Glomerular endothelial cell (primary cell): ENCODE results near the gene TEAD1. TPM values are rescaled to one million over a fixed set of nuclear protein-coding genes. Genes with fewer than 3 reads are reported as not detected.

Experiments
- DNase-seq: peaks from one replicate; pipeline ENCODE4 v3.0.0-alpha.2; 2011; ENCODE audit warnings: low read depth, low spot score; ENCODE audit errors: extremely low read depth
- total RNA-seq: library from RNA; depleted of rRNA; stranded (reverse); fragments of >200 nt; gene quantifications from 2 replicates; pipeline ENCODE4 v1.2.3, GENCODE V29; 2015

TEAD1 gene
- total RNA-seq, 1 donor from 2014 or later, result 55.5 TPM

GRCh38 chr11:12664385-12664784 is 9.8 kb upstream of the TEAD1 start:
- no peak for DNase-seq

GRCh38 chr11:12666915-12667314 is 7.3 kb upstream of the TEAD1 start:
- no peak for DNase-seq

- no peak for DNase-seq
These were observed 6.6 kb upstream of the TEAD1 start for GRCh38 chr11:12667646-12668045.

- no peak for DNase-seq
These were observed 6.1 kb upstream of the TEAD1 start for GRCh38 chr11:12668166-12668565.

- DNase-seq, result no peak
These were observed 4.3 kb upstream of the TEAD1 start for GRCh38 chr11:12669930-12670329.

GRCh38 chr11:12671370-12671769 is 2.9 kb upstream of the TEAD1 start:
- no peak for DNase-seq

GRCh38 chr11:12673601-12673923 is 659 bp upstream of the TEAD1 start:
- no peak for DNase-seq

GRCh38 chr11:12674571-12674935 is 332 bp downstream of the TEAD1 start:
- no peak for DNase-seq

- DNase-seq, result no peak
These were observed 895 bp downstream of the TEAD1 start for GRCh38 chr11:12674936-12675696.

- DNase-seq, result no peak
These were observed 1.9 kb downstream of the TEAD1 start for GRCh38 chr11:12675951-12676711.

GRCh38 chr11:12677131-12677530 is 2.9 kb downstream of the TEAD1 start:
- DNase-seq, result no peak

GRCh38 chr11:12678092-12678491 is 3.9 kb downstream of the TEAD1 start:
- DNase-seq, result no peak

- DNase-seq, result no peak
These were observed 4.8 kb downstream of the TEAD1 start for GRCh38 chr11:12678991-12679390.

- DNase-seq, result no peak
These were observed 5.2 kb downstream of the TEAD1 start for GRCh38 chr11:12679471-12679870.

GRCh38 chr11:12680246-12680939 is 6.2 kb downstream of the TEAD1 start:
- DNase-seq, result no peak

- DNase-seq, result no peak
These were observed 6.7 kb downstream of the TEAD1 start for GRCh38 chr11:12680940-12681258.

GRCh38 chr11:12681466-12681865 is 7.2 kb downstream of the TEAD1 start:
- DNase-seq, result no peak

GRCh38 chr11:12682288-12682687 is 8.1 kb downstream of the TEAD1 start:
- DNase-seq, result no peak

- no peak for DNase-seq
These were observed 8.7 kb downstream of the TEAD1 start for GRCh38 chr11:12682737-12683500.

- no peak for DNase-seq
These were observed 9.7 kb downstream of the TEAD1 start for GRCh38 chr11:12683874-12684273.

- no peak for DNase-seq
These were observed 10.1 kb downstream of the TEAD1 start for GRCh38 chr11:12684315-12684714.
